ENCODE data around the gene USP28. TPM values are rescaled to one million over a fixed set of nuclear protein-coding genes. Genes with fewer than 3 reads are reported as not detected.
A peak's percentile ranks its signal among the peaks of the same experiment; 100 is the strongest.
"Not testable (repeated sequence)": the region's sequence is repeated elsewhere in the genome, so short reads cannot be mapped to it uniquely, and the experiment has no call there.

The USP28 gene
- total RNA-seq, 2 donors from 2014 or later: 17.9 to 31.0 TPM

GRCh38 chr11:113773416-113774173 is 101.8 kb downstream of the USP28 start, which contains the start of gene ZW10:
TSS of gene ZW10 (minus strand) at chr11:113773692. CDS start at chr11:113773666, 26 bp downstream.
- ATAC-seq: peak; percentile 95
- intact Hi-C loops (cut with DNase I): no loop called here
- H3K27ac ChIP-seq: peak within 1 kb of the TSS; percentile 19 to 81 (median 78)

GRCh38 chr11:113773092-113773415 is 102.3 kb downstream of the USP28 start:
- Histone ChIP-seq H3K36me3 (replicated peaks in 1 of 2; ENCODE audit: insufficient read depth in 1 of 2, low read depth in 2 of 2) (no peaks in the 10 kb centered on the region), H3K4me1 (peaks cover 19% of the 10 kb centered on the region), H3K4me3 (peak overlapping the region; percentile 55 to 71), H3K27me3 (no peaks in the 10 kb centered on the region), H3K27ac (peak overlapping the region in 3 of 4 donors; percentile 74 to 81 (median 81)), H3K9me3 (no peaks in the 10 kb centered on the region)
- no peak for ATAC-seq
- TF ChIP-seq POLR2A (IDR thresholded peaks at IDR 0.05) (no peak), CTCF (IDR thresholded peaks at IDR 0.05) (no peak)
- WGBS, 2 donors: 1% methylated on average over 10 of the region's 10 CpGs
- DNase-seq: peak in 3 of 4 donors; percentile 26 to 30 (median 29)
- intact Hi-C loops (cut with DNase I): no loop called here

More at GRCh38 chr11:113773416-113774173, 101.8 kb downstream of the USP28 start, which contains the start of gene ZW10:
- Histone ChIP-seq H3K4me3 (peak within 1 kb of the TSS; percentile 55 to 71), H3K27me3 (no peaks in the 10 kb centered on the region), H3K4me1 (peaks cover 24% of the 10 kb centered on the region), H3K36me3 (replicated peaks in 1 of 2; ENCODE audit: insufficient read depth in 1 of 2, low read depth in 2 of 2) (no peaks in the 10 kb centered on the region), H3K9me3 (no peaks in the 10 kb centered on the region)
- peak; percentile 58 to 90 (median 82) for TF ChIP-seq CTCF (IDR thresholded peaks at IDR 0.05)
- TF ChIP-seq POLR2A (IDR thresholded peaks at IDR 0.05): peak in 2 of 3 donors; percentile 68 to 73
- WGBS, 2 donors: 0% methylated on average over 41 to 46 of the region's 46 CpGs
- peak; percentile 97 to 99 (median 98) for DNase-seq

GRCh38 chr11:113771964-113772363 is 103.4 kb downstream of the USP28 start:
- no peak for DNase-seq
- no peak for ATAC-seq
- no peak overlapping the region for H3K4me3 ChIP-seq
- H3K9me3 ChIP-seq: no peaks in the 10 kb centered on the region
- H3K27me3 ChIP-seq: no peaks in the 10 kb centered on the region
- H3K4me1 ChIP-seq: peaks cover 14% of the 10 kb centered on the region
- peaks cover 0 to 3% of the 10 kb centered on the region in 2 donors for H3K36me3 ChIP-seq (replicated peaks in 1 of 2; ENCODE audit: insufficient read depth in 1 of 2, low read depth in 2 of 2)
- TF ChIP-seq CTCF (IDR thresholded peaks at IDR 0.05) (no peak), POLR2A (IDR thresholded peaks at IDR 0.05) (no peak)
- intact Hi-C loops (cut with DNase I): no loop called here
- H3K27ac ChIP-seq: no peak overlapping the region
- WGBS, 2 donors: 62 to 83% methylated on average over 3 of the region's 3 CpGs

GRCh38 chr11:113764527-113765219 is 110.7 kb downstream of the USP28 start:
- Histone ChIP-seq H3K27ac (no peak overlapping the region), H3K4me3 (no peak overlapping the region), H3K27me3 (no peaks in the 10 kb centered on the region), H3K4me1 (no peaks in the 10 kb centered on the region), H3K9me3 (no peaks in the 10 kb centered on the region), H3K36me3 (replicated peaks in 1 of 2; ENCODE audit: insufficient read depth in 1 of 2, low read depth in 2 of 2) (peaks cover 0 to 7% of the 10 kb centered on the region in 2 donors)
- DNase-seq (no peak), ATAC-seq (no peak)
- intact Hi-C loops (cut with DNase I): no loop called here
- WGBS, 2 donors: 85 to 89% methylated on average over 2 of the region's 2 CpGs
- no peak for TF ChIP-seq CTCF (IDR thresholded peaks at IDR 0.05)
- no peak for TF ChIP-seq POLR2A (IDR thresholded peaks at IDR 0.05)

GRCh38 chr11:113763040-113763439 is 112.3 kb downstream of the USP28 start:
- H3K36me3 ChIP-seq (replicated peaks in 1 of 2; ENCODE audit: insufficient read depth in 1 of 2, low read depth in 2 of 2): peaks cover 0 to 18% of the 10 kb centered on the region in 2 donors
- intact Hi-C loops (cut with DNase I); H3K27me3 ChIP-seq; H3K4me1 ChIP-seq; H3K9me3 ChIP-seq; DNase-seq; ATAC-seq; H3K27ac ChIP-seq; H3K4me3 ChIP-seq: not testable (repeated sequence)
- WGBS, 2 donors: 95 to 98% methylated on average over 2 of the region's 2 CpGs

Measured in body of pancreas (tissue), 4 donors.